ENCODE measurements around the gene RGL1.

DNA sequence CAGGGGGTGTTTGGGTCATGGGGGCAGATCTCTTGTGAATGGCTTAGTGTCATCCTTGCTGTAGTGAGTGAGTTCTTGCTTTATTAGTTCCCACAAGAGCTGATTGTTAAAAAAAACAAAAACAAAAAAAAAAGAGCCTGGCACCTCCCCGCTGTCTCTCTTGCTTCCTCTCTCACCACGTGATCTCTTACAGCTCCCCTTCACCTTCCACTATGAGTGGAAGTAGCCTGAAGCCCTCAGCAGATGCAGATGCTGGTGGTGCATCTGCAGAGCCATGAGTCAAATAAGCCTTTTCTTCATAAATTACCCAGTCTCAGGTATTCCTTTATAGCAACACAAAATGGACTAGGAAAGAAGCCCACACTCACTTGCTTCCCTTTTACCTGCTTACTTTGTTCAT lies 17.2 kb upstream of the RGL1 start:
- TF ChIP-seq, protein P1, sequence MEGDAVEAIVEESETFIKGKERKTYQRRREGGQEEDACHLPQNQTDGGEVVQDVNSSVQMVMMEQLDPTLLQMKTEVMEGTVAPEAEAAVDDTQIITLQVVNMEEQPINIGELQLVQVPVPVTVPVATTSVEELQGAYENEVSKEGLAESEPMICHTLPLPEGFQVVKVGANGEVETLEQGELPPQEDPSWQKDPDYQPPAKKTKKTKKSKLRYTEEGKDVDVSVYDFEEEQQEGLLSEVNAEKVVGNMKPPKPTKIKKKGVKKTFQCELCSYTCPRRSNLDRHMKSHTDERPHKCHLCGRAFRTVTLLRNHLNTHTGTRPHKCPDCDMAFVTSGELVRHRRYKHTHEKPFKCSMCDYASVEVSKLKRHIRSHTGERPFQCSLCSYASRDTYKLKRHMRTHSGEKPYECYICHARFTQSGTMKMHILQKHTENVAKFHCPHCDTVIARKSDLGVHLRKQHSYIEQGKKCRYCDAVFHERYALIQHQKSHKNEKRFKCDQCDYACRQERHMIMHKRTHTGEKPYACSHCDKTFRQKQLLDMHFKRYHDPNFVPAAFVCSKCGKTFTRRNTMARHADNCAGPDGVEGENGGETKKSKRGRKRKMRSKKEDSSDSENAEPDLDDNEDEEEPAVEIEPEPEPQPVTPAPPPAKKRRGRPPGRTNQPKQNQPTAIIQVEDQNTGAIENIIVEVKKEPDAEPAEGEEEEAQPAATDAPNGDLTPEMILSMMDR (IDR thresholded peaks at IDR 0.05): no peak
- no peak for TF ChIP-seq EZH2 (IDR thresholded peaks at IDR 0.05)
